ENCODE measurements around the gene PHACTR3.

PHACTR3 gene

GRCh38 chr20:59574308-59574707 lies 30.0 kb upstream of the PHACTR3 start:
- DNase-seq: no peak

- DNase-seq: no peak
These were observed 29.1 kb upstream of the PHACTR3 start for GRCh38 chr20:59575216-59575615.

- no peak for DNase-seq
These were observed 28.7 kb upstream of the PHACTR3 start for GRCh38 chr20:59575653-59576052.

- no peak for DNase-seq
These were observed 28.0 kb upstream of the PHACTR3 start for GRCh38 chr20:59576216-59576953.

- no peak for DNase-seq
These were observed 27.1 kb upstream of the PHACTR3 start for GRCh38 chr20:59577037-59577808.

- DNase-seq: no peak
These were observed 26.4 kb upstream of the PHACTR3 start for GRCh38 chr20:59577809-59578435.

- DNase-seq: no peak
These were observed 25.6 kb upstream of the PHACTR3 start for GRCh38 chr20:59578436-59579403.

GRCh38 chr20:59579404-59580145 lies 24.8 kb upstream of the PHACTR3 start:
- no peak for DNase-seq

GRCh38 chr20:59580146-59580946 lies 24.0 kb upstream of the PHACTR3 start:
- DNase-seq: no peak

- DNase-seq: no peak
These were observed 23.3 kb upstream of the PHACTR3 start for GRCh38 chr20:59580991-59581401.

GRCh38 chr20:59581993-59582679 lies 22.2 kb upstream of the PHACTR3 start:
- DNase-seq: no peak

GRCh38 chr20:59583428-59584277 lies 20.7 kb upstream of the PHACTR3 start:
- no peak for DNase-seq

- no peak for DNase-seq
These were observed 19.9 kb upstream of the PHACTR3 start for GRCh38 chr20:59584278-59584925.

GRCh38 chr20:59585714-59586409 lies 18.5 kb upstream of the PHACTR3 start:
- no peak for DNase-seq

- DNase-seq: no peak
These were observed 17.7 kb upstream of the PHACTR3 start for GRCh38 chr20:59586613-59587012.

- no peak for DNase-seq
These were observed 16.8 kb upstream of the PHACTR3 start for GRCh38 chr20:59587570-59587969.

- DNase-seq: no peak
These were observed 16.0 kb upstream of the PHACTR3 start for GRCh38 chr20:59588236-59588855.
